Muscle layer of colon (tissue), 2 donors: Measurements from ENCODE around the gene ITLN2.
"Not testable (repeated sequence)": the region's sequence is repeated elsewhere in the genome, so short reads cannot be mapped to it uniquely, and the experiment has no call there.

ENCODE experiments used
- H3K27ac ChIP-seq: one replicate; pipeline ENCODE4 v1.7.0; 2013; ENCODE audit warnings: low read depth, mild to moderate bottlenecking, low read length, moderate library complexity
- H3K27me3 ChIP-seq, 2 donors: one replicate each; pipeline ENCODE4 v1.7.0; 2013; ENCODE audit warnings: low read length in 2 of 2, mild to moderate bottlenecking in 2 of 2; ENCODE audit not compliant: insufficient read depth in 2 of 2, control insufficient read depth in 1 of 2
- H3K36me3 ChIP-seq: one replicate; pipeline ENCODE4 v1.7.0; 2013; ENCODE audit warnings: mild to moderate bottlenecking, low read length; ENCODE audit not compliant: insufficient read depth
- H3K4me1 ChIP-seq: one replicate; pipeline ENCODE4 v1.7.0; 2013; ENCODE audit warnings: mild to moderate bottlenecking, low read length; ENCODE audit not compliant: insufficient read depth
- H3K4me3 ChIP-seq, 2 donors: one replicate each; pipeline ENCODE4 v1.7.0; 2013; ENCODE audit warnings: low read length in 2 of 2, low read depth in 1 of 2, mild to moderate bottlenecking in 1 of 2, moderate library complexity in 1 of 2
- H3K9ac ChIP-seq: one replicate; pipeline ENCODE4 v1.7.0; 2013; ENCODE audit warnings: low read length
- H3K9me3 ChIP-seq: one replicate; pipeline ENCODE4 v1.7.0; 2013; ENCODE audit warnings: mild to moderate bottlenecking, low read length
- donor health status: abdominal sarcoma.
- donor health status: Adenocarcinoma of cecum.

ITLN2 gene

GRCh38 chr1:160951443-160952128 lies 3.0 kb downstream of the ITLN2 start:
- no peaks in the 10 kb centered on the region for H3K9me3 ChIP-seq
- H3K27me3 ChIP-seq: peaks cover 0 to 4% of the 10 kb centered on the region in 2 donors
- H3K36me3 ChIP-seq: no peaks in the 10 kb centered on the region
- H3K4me3 ChIP-seq: no peak overlapping the region
- no peak overlapping the region for H3K27ac ChIP-seq
- H3K9ac ChIP-seq: no peak overlapping the region
- no peaks in the 10 kb centered on the region for H3K4me1 ChIP-seq

DNA sequence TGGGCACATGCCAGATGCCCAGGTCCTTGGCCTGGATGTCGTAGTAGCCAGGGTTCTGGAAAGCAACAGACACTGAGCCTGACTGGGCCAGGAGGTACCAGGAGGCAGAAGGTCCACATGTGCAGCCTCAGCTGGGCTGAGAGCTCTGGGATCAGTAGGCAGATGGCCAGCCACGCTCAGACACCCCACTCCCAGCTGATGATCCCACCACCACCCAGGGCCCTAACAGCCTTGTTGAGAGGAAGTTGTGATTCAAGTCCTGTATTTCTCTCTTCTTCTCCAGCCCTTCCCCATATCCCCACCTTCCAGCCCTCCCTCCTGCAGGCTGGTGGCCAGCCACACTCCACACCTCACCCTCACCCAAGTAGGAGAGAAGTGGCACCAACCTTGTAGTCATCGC lies 4.0 kb downstream of the ITLN2 start:
- no peaks in the 10 kb centered on the region for H3K9me3 ChIP-seq
- no peak overlapping the region for H3K4me3 ChIP-seq
- H3K4me1 ChIP-seq: no peaks in the 10 kb centered on the region
- H3K27ac ChIP-seq: no peak overlapping the region
- H3K27me3 ChIP-seq: peaks cover 0 to 4% of the 10 kb centered on the region in 2 donors
- H3K9ac ChIP-seq: no peak overlapping the region
- no peaks in the 10 kb centered on the region for H3K36me3 ChIP-seq

DNA sequence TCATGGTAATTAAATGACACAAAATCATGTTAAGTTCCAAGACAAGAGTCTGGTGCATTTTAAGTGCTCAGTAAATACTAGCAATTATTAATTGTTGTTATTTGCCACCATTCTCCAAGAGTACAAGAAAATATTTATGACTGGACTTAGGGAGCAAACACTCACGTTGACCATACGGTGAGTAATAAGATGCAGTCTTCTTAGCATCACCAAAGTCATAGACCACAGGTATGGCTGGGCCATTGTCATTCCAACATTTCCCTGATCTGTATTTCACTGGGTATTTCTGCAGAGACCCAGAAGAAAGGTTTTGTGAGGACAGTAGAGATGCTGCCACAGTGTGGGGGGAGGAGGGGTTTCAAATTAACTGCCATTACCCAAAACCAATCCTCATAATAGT lies 4.7 kb downstream of the ITLN2 start:
- no peak overlapping the region for H3K27ac ChIP-seq
- H3K36me3 ChIP-seq: no peaks in the 10 kb centered on the region
- no peaks in the 10 kb centered on the region for H3K4me1 ChIP-seq
- H3K4me3 ChIP-seq: no peak overlapping the region
- H3K9ac ChIP-seq: no peak overlapping the region
- H3K9me3 ChIP-seq: no peaks in the 10 kb centered on the region
- H3K27me3 ChIP-seq: peaks cover 0 to 4% of the 10 kb centered on the region in 2 donors

- H3K27me3 ChIP-seq, H3K4me3 ChIP-seq, H3K27ac ChIP-seq, H3K4me1 ChIP-seq, H3K36me3 ChIP-seq, H3K9me3 ChIP-seq, H3K9ac ChIP-seq: not testable (repeated sequence)
Measured at GRCh38 chr1:160949216-160949880, 5.3 kb downstream of the ITLN2 start.

DNA sequence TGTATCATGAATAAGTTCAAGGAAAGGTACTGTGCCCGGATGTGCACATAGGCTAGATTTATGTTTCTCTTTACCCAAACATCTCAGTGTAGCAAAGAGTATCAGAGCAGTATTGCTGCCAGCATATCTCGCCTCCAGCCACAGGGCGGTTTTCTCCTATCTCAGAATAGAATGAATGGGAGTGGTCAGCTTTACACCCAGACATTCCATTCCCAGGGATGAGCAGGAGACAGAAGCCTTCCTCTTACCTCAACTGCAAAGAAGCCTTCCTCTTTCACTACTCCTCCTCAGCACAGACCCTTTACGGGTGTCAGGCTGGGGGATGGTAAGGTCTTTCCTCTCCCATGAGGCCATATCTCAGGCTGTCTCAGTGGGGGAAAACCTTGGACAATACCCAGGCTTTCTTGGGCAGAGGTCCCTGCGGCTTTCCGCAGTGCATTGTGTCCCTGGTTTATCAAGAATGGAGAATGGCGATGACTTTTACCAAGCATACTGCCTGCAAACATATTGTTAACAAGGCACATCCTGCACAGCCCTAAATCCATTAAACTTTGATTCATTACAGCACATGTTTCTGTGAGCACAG lies 7.3 kb downstream of the ITLN2 start:
- H3K27me3 ChIP-seq, H3K9ac ChIP-seq, H3K27ac ChIP-seq, H3K36me3 ChIP-seq, H3K4me1 ChIP-seq, H3K4me3 ChIP-seq, H3K9me3 ChIP-seq: not testable (repeated sequence)

GRCh38 chr1:160945881-160946280 lies 8.7 kb downstream of the ITLN2 start:
- not testable (repeated sequence) for H3K9me3 ChIP-seq, H3K4me1 ChIP-seq, H3K27me3 ChIP-seq, H3K27ac ChIP-seq, H3K36me3 ChIP-seq, H3K4me3 ChIP-seq, H3K9ac ChIP-seq

DNA sequence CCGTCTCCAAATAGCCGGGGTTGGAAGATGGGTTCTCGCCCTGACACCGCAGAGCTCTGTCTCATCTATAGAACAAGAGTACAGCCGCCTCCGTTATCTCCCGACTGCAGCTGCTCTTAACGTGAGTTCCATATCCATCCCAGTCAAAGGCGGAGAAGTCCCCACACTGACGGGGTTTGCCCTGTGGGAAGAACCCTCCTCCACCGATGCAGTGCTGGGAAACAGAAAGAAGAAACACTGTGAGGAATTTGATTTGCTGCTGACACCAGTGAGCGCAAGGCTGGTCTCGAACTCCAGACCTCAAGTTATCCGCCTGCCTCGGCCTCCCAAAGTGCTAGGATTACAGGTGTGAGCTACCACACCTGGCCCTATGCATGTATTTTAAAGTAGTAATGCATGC lies 9.5 kb downstream of the ITLN2 start:
- Histone ChIP-seq H3K27me3 (no peaks in the 10 kb centered on the region), H3K4me3 (no peak overlapping the region), H3K4me1 (no peaks in the 10 kb centered on the region), H3K36me3 (no peaks in the 10 kb centered on the region), H3K9ac (no peak overlapping the region), H3K27ac (no peak overlapping the region), H3K9me3 (no peaks in the 10 kb centered on the region)

DNA sequence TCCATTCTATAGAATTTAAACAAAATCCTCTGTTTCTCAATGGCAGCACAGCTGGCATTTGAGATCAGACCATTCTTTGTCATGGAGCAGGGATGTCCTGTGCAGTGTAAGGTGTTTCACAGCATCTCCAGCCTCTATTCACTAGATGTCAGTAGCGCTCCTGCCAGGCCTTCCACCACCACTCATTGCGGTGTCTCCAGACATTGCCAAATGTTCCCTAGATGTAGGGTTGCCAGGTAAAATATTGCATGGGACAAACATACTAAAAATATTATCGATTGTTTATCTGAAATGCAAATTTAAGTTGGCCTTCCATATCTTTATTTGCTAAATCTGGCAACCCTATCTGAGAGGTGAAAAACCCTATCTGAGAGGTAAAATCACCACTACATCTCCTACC lies 11.7 kb downstream of the ITLN2 start:
- Histone ChIP-seq H3K9me3 (no peaks in the 10 kb centered on the region), H3K27me3 (no peaks in the 10 kb centered on the region), H3K4me1 (no peaks in the 10 kb centered on the region), H3K27ac (no peak overlapping the region), H3K4me3 (no peak overlapping the region), H3K9ac (no peak overlapping the region), H3K36me3 (no peaks in the 10 kb centered on the region)

DNA sequence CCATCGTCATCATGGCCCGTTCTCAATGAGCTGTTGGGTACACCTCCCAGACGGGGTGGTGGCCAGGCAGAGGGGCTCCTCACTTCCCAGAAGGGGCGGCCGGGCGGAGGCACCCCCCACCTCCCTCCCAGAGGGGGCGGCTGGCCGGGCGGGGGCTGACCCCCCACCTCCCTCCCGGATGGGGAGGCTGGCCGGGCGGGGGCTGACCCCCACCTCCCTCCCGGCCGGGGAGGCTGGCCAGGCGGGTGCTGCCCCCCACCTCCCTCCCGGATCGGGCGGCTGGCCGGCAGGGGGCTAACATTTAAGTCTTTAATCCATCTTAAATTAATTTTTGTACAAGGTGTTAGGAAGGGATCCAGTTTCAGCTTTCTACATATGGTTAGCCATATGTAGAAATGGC lies 17.9 kb downstream of the ITLN2 start:
- not testable (repeated sequence) for H3K4me1 ChIP-seq, H3K4me3 ChIP-seq, H3K36me3 ChIP-seq, H3K9me3 ChIP-seq, H3K27me3 ChIP-seq, H3K27ac ChIP-seq, H3K9ac ChIP-seq

DNA sequence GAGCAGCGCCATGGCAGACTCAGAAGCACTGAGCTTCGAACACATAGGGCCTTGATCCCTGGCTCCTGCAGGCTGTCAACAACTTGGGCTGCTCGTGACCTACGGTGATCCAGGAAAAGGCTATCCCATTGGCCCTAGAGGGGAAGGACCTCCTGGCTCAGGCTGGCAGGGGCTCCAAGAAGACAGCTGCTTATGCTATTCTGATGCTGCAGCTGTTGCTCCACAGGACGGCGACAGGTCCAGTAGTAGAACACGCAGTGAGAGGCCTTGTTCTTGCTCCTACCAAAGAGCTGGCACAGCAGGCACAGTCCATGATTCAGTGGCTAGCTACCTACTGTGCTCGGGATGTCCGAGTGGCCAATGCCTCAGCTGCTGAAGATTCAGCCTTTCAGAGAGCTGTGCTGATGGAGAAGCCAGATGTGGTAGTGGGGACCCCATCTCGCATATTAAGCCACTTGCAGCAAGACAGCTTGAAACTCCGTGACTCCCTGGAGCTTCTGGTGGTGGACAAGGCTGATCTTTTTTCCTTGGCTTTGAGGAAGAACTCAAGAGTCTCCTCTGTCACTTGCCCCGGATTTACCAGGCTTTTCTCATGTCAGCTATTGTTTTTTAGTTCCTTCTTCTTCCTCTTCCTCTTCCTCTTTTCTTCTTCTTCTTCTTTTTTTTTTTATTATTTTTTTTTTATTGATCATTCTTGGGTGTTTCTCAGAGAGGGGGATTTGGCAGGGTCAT lies 18.9 kb downstream of the ITLN2 start:
- no peaks in the 10 kb centered on the region for H3K36me3 ChIP-seq
- no peak overlapping the region for H3K27ac ChIP-seq
- no peak overlapping the region for H3K9ac ChIP-seq
- H3K9me3 ChIP-seq: no peaks in the 10 kb centered on the region
- no peaks in the 10 kb centered on the region for H3K27me3 ChIP-seq
- no peak overlapping the region for H3K4me3 ChIP-seq
- no peaks in the 10 kb centered on the region for H3K4me1 ChIP-seq

DNA sequence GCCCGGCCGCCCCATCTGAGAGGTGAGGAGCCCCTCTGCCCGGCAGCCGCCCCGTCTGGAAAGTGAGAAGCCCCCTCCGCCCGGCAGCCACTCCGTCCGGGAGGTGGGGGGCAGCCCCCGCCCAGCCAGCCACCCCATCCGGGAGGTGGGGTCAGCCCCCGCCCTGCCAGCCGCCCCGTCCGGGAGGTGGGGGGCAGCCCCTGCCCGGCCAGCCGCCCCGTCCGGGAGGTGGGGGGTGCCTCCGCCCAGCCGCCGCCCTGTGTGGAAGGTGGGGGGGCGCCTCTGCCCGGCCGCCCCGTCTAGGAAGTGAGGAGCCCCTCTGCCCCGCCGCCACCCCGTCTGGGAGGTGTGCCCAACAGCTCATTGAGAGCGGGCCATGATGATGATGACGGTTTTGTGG lies 21.3 kb downstream of the ITLN2 start:
- not testable (repeated sequence) for H3K4me3 ChIP-seq, H3K4me1 ChIP-seq, H3K27me3 ChIP-seq, H3K36me3 ChIP-seq, H3K9me3 ChIP-seq, H3K27ac ChIP-seq, H3K9ac ChIP-seq
